Pancreas (tissue), 10 donors: Measurements from ENCODE around the gene SHROOM2. TPM values are rescaled to one million over a fixed set of nuclear protein-coding genes. Genes with fewer than 3 reads are reported as not detected.
A peak's percentile ranks its signal among the peaks of the same experiment; 100 is the strongest.

ENCODE experiments used
- ATAC-seq, 4 donors: fragments of 200-7000 bp; cut with Tn5 transposase; one replicate each; pipeline versions ENCODE4 v1.8.0 to v1.9.1; 2020; ENCODE audit warnings: mild to moderate bottlenecking in 4 of 4, moderate library complexity in 4 of 4
- DNase-seq, 6 donors: peaks; one replicate each; pipeline ENCODE4 v3.0.0-alpha.2; 2020
- FAIRE-seq: peaks from 2 replicates; lab custom pipeline; 2012; peaks lifted over from hg19 to GRCh38; lab: Jason Lieb, UNC
- H3K27ac ChIP-seq, 4 donors: fragments of 200-600 bp; sonication (generic); 1 replicate in 3 of 4; 2 replicates in 1 of 4; pipeline versions ENCODE4 v1.5.0 to v1.8.0; 2020
- H3K27me3 ChIP-seq, 4 donors: fragments of 200-600 bp; one replicate each; pipeline ENCODE4 v1.8.0; 2021
- H3K36me3 ChIP-seq, 3 donors: fragments of 200-600 bp; sonication (generic) in 1 of 3; one replicate each; pipeline versions ENCODE4 v1.5.0 to v1.8.0; 2020 to 2021
- H3K4me1 ChIP-seq, 3 donors: fragments of 200-600 bp; one replicate each; pipeline ENCODE4 v1.8.0; 2021
- H3K4me3 ChIP-seq, 4 donors: fragments of 200-600 bp; sonication (generic) in 2 of 4; one replicate each; pipeline versions ENCODE4 v1.5.0 to v1.8.0; 2020 to 2021
- H3K9me3 ChIP-seq, 4 donors: fragments of 200-600 bp; one replicate each; pipeline ENCODE4 v1.8.0; 2021
- CTCF ChIP-seq, 4 donors: fragments of 200-600 bp; sonication (generic) in 3 of 4; IDR thresholded peaks; one replicate each; pipeline versions ENCODE4 v1.5.0 to v1.8.0; 2021; ENCODE audit warnings: antibody characterized with exemption in 4 of 4
- WGBS, 2 donors: extraction: QIAGEN DNeasy Blood & Tissue Kit; methylation state at CpG; one replicate each; pipeline ENCODE4 v1.1.7; 2013; 5-methylcytosine and 5-hydroxymethylcytosine counted together
- intact Hi-C, 3 donors: fragments of 100-400 bp; cut with DNase I; formaldehyde crosslinking; loops; one replicate each; pipeline versions ENCODE4 v1.11.1 to v1.14.2; 2022
- polyA plus RNA-seq, 2 donors: library from polyadenylated mRNA; stranded (reverse); fragments of 200-250 nt; gene quantifications; one replicate each; pipeline ENCODE4 v1.2.3, GENCODE V29; 2013
- total RNA-seq, 6 donors: library from RNA; stranded (reverse); fragmentation: NEBNext Ultra II Directional in 4 of 6; extraction: Animal tissue kit (Norgen Biotek cat#: 25700) in 4 of 6; gene quantifications; one replicate each; pipeline versions ENCODE4 v1.2.1 to v1.2.4, GENCODE V29; 2021 to 2023
- donor health status: healthy with polysubstance abuse.
- donor health status: DM: no; HTN: no; CAD: no; lungs with moderate emphysema.
- donor health status: DM: no; HTN: no; CAD: no.
- donor health status: control.
- donor health status: control.
- donor health status: Bipolar disorder and iron deficiency.
- donor health status: DM: yes; HTN: yes; CAD: no.
- donor health status: DM: no; HTN: no; CAD: no.
- donor health status: DM: no; HTN: no; CAD: no.
- donor health status: DM: yes; HTN: yes; CAD: no.

SHROOM2 gene
- total and polyA plus RNA-seq, 8 donors = 3.2 to 6.6 (median 3.8) TPM

GRCh38 chrX:9887659-9888297 is 101.5 kb downstream of the SHROOM2 start:
- DNase-seq (no peak), ATAC-seq (no peak), FAIRE-seq (no peak)
- no peak overlapping the region for H3K4me3 ChIP-seq
- no peak overlapping the region for H3K27ac ChIP-seq
- no peaks in the 10 kb centered on the region for H3K27me3 ChIP-seq
- no peaks in the 10 kb centered on the region for H3K9me3 ChIP-seq
- TF ChIP-seq CTCF (IDR thresholded peaks at IDR 0.05) = no peak
- intact Hi-C loops = no loop called here
- H3K36me3 ChIP-seq = no peaks in the 10 kb centered on the region
- no peaks in the 10 kb centered on the region for H3K4me1 ChIP-seq
- 71 to 85% methylated on average over 11 of the region's 11 CpGs for WGBS, 2 donors

- 86 to 94% methylated on average over 6 of the region's 6 CpGs for WGBS, 2 donors
- intact Hi-C loops = no loop called here
- Histone ChIP-seq H3K27me3 (no peaks in the 10 kb centered on the region), H3K4me3 (no peak overlapping the region), H3K36me3 (no peaks in the 10 kb centered on the region), H3K27ac (no peak overlapping the region), H3K9me3 (no peaks in the 10 kb centered on the region), H3K4me1 (no peaks in the 10 kb centered on the region)
- FAIRE-seq = no peak
- no peak for ATAC-seq
- DNase-seq = no peak
- TF ChIP-seq CTCF (IDR thresholded peaks at IDR 0.05) = no peak
Observed at GRCh38 chrX:9888953-9889470, 102.8 kb downstream of the SHROOM2 start.

- ATAC-seq = no peak
Observed at GRCh38 chrX:9890681-9891091, 104.5 kb downstream of the SHROOM2 start.

GRCh38 chrX:9895225-9895912 is 109.1 kb downstream of the SHROOM2 start:
- Histone ChIP-seq H3K27me3 (no peaks in the 10 kb centered on the region), H3K9me3 (no peaks in the 10 kb centered on the region), H3K4me1 (no peaks in the 10 kb centered on the region), H3K36me3 (no peaks in the 10 kb centered on the region), H3K4me3 (no peak overlapping the region), H3K27ac (no peak overlapping the region)
- no peak for ATAC-seq
- FAIRE-seq = no peak
- DNase-seq = peak in 1 of 6 donors; percentile 69
- no peak for TF ChIP-seq CTCF (IDR thresholded peaks at IDR 0.05)
- WGBS, 2 donors = 88 to 95% methylated on average over 36 of the region's 36 CpGs
- intact Hi-C loops = no loop called here

More at GRCh38 chrX:9890681-9891091, 104.5 kb downstream of the SHROOM2 start:
- FAIRE-seq = no peak
- H3K36me3 ChIP-seq = no peaks in the 10 kb centered on the region
- H3K4me3 ChIP-seq = no peak overlapping the region
- DNase-seq = no peak
- WGBS, 2 donors = 78 to 88% methylated on average over 24 of the region's 24 CpGs
- no peaks in the 10 kb centered on the region for H3K4me1 ChIP-seq
- H3K9me3 ChIP-seq = no peaks in the 10 kb centered on the region
- intact Hi-C loops = no loop called here
- H3K27me3 ChIP-seq = no peaks in the 10 kb centered on the region
- no peak overlapping the region for H3K27ac ChIP-seq
- TF ChIP-seq CTCF (IDR thresholded peaks at IDR 0.05) = no peak

- intact Hi-C loops = no loop called here
- ATAC-seq (peak in 1 of 4 donors; percentile 22), DNase-seq (no peak), FAIRE-seq (no peak)
- Histone ChIP-seq H3K4me1 (no peaks in the 10 kb centered on the region), H3K4me3 (no peak overlapping the region), H3K27me3 (no peaks in the 10 kb centered on the region), H3K36me3 (no peaks in the 10 kb centered on the region), H3K9me3 (no peaks in the 10 kb centered on the region), H3K27ac (no peak overlapping the region)
- WGBS, 2 donors = 72 to 85% methylated on average over 6 of the region's 6 CpGs
- no peak for TF ChIP-seq CTCF (IDR thresholded peaks at IDR 0.05)
Observed at GRCh38 chrX:9897761-9898161, 111.5 kb downstream of the SHROOM2 start.
